Sigmoid colon (tissue), 7 donors: ENCODE data around the gene FCHO1. TPM values are rescaled to one million over a fixed set of nuclear protein-coding genes. Genes with fewer than 3 reads are reported as not detected.

ENCODE experiments used
- DNase-seq: peaks from one replicate; pipeline ENCODE4 v3.0.0-alpha.2; 2019
- H3K27ac ChIP-seq, 4 donors: fragments of 200-600 bp; sonication (generic); one replicate each; pipeline ENCODE4 v1.5.1; 2016 to 2019; ENCODE audit warnings: mild to moderate bottlenecking in 1 of 4
- H3K27me3 ChIP-seq, 3 donors: fragments of 200-600 bp; sonication (generic); one replicate each; pipeline ENCODE4 v1.5.1; 2019; ENCODE audit warnings: mild to moderate bottlenecking in 1 of 3
- H3K36me3 ChIP-seq, 4 donors: fragments of 200-600 bp; sonication (generic); one replicate each; pipeline ENCODE4 v1.5.1; 2016 to 2019
- H3K4me1 ChIP-seq, 4 donors: fragments of 200-600 bp; sonication (generic); one replicate each; pipeline ENCODE4 v1.5.1; 2017 to 2019
- H3K4me3 ChIP-seq, 4 donors: fragments of 200-600 bp; sonication (generic); one replicate each; pipeline ENCODE4 v1.5.1; 2017 to 2019; ENCODE audit warnings: mild to moderate bottlenecking in 2 of 4, moderate library complexity in 1 of 4
- H3K9me3 ChIP-seq, 4 donors: fragments of 200-600 bp in 3 of 4; sonication (generic) in 3 of 4; one replicate each; pipeline versions ENCODE4 v1.5.1 to v1.6.1; 2013 to 2019
- EP300 ChIP-seq, 4 donors: sonication (generic); formaldehyde crosslinking; IDR thresholded peaks; one replicate each; pipeline ENCODE4 v1.6.1; 2017; ENCODE audit warnings: antibody characterized with exemption in 4 of 4
- POLR2A ChIP-seq, 2 donors: fragments of 450-650 bp; IDR thresholded peaks; one replicate each; pipeline ENCODE4 v1.6.1; 2016; ENCODE audit warnings: antibody characterized with exemption in 2 of 2, mild to moderate bottlenecking in 2 of 2, moderate library complexity in 2 of 2
- POLR2AphosphoS5 ChIP-seq, 4 donors: sonication (generic); formaldehyde crosslinking; IDR thresholded peaks; one replicate each; pipeline ENCODE4 v1.6.1; 2017; ENCODE audit warnings: antibody characterized with exemption in 4 of 4
- WGBS, 2 donors: extraction: QIAGEN DNeasy Blood & Tissue Kit; methylation state at CpG; one replicate each; pipeline ENCODE4 v1.1.7; 2013; 5-methylcytosine and 5-hydroxymethylcytosine counted together
- intact Hi-C: fragments of 100-400 bp; cut with DNase I; formaldehyde crosslinking; loops from one replicate; pipeline ENCODE4 v1.15.1; 2023
- polyA plus RNA-seq, 3 donors: library from polyadenylated mRNA; stranded (reverse); fragments of 200-250 nt; gene quantifications; one replicate each; pipeline ENCODE4 v1.2.3, GENCODE V29; 2013
- total RNA-seq, 4 donors: library from RNA; depleted of rRNA; stranded (reverse); fragments of >200 nt; gene quantifications; one replicate each; pipeline ENCODE4 v1.1.0, GENCODE V29; 2016
- TF ChIP-seq, protein P1 (sequence below), 4 experiments: fragments of 450-650 bp in 3 of 4; fragments of 200-600 bp in 1 of 4; IDR thresholded peaks; one replicate each; pipeline ENCODE4 v1.5.1; 2016 to 2019; ENCODE audit warnings: antibody characterized with exemption in 4 of 4, mild to moderate bottlenecking in 3 of 4, moderate library complexity in 2 of 4
- donor health status: healthy with polysubstance abuse.
- donor health status: Bipolar disorder and iron deficiency.
- donor health status: healthy.

FCHO1 gene
- total and polyA plus RNA-seq, 7 donors, result 1.2 to 14.4 (median 3.6) TPM

DNA sequence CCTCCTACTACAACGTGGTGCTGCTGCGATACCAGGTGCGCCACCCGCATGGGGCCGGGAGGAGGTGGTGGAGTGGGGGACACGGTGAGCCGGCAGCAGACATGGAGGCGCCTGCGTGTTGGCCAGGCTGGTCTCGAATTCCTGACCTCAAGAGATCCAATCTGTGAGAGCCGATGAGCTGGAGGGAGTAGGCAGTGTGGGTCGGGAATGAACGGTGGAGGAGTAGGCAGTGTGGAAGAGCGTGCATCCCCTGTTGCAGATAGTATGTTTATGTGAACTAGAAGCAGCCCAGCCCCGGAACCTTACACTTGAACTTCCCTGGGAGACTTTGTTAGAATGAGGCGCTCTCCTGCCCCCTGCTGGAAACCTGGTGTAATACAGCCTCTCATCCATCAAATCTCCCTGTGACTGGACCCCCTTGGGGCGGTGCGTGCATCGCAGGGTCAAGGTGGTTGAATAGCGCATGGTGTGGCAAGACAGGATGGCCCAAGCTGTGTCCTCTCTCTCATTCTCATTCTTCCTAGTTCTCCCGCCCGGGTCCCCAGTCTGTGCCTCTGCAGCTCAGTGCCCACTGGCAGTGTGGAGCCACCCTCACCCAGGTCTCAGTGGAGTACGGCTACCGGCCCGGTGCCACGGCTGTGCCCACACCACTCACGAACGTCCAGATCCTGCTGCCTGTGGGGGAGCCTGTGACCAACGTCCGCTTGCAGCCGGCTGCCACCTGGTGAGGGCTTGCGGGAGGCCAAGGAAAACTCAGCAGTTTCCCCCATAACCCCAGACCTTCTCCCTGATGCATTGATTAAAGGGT lies 33.1 kb downstream of the FCHO1 start:
- 48 to 63% methylated on average over 32 of the region's 32 CpGs for WGBS, 2 donors
- no peak for TF ChIP-seq EP300 (IDR thresholded peaks at IDR 0.05)
- TF ChIP-seq, protein P1, sequence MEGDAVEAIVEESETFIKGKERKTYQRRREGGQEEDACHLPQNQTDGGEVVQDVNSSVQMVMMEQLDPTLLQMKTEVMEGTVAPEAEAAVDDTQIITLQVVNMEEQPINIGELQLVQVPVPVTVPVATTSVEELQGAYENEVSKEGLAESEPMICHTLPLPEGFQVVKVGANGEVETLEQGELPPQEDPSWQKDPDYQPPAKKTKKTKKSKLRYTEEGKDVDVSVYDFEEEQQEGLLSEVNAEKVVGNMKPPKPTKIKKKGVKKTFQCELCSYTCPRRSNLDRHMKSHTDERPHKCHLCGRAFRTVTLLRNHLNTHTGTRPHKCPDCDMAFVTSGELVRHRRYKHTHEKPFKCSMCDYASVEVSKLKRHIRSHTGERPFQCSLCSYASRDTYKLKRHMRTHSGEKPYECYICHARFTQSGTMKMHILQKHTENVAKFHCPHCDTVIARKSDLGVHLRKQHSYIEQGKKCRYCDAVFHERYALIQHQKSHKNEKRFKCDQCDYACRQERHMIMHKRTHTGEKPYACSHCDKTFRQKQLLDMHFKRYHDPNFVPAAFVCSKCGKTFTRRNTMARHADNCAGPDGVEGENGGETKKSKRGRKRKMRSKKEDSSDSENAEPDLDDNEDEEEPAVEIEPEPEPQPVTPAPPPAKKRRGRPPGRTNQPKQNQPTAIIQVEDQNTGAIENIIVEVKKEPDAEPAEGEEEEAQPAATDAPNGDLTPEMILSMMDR (IDR thresholded peaks at IDR 0.05), result peak; percentile 21 to 67 (median 57)
- no peak for TF ChIP-seq POLR2AphosphoS5 (IDR thresholded peaks at IDR 0.05)
- DNase-seq, result peak; percentile 75
- H3K27me3 ChIP-seq, result peaks cover 0 to 40% (median 11%) of the 10 kb centered on the region in 3 donors
- no peak overlapping the region for H3K4me3 ChIP-seq
- peaks cover 0 to 7% (median 0%) of the 10 kb centered on the region in 4 donors for H3K4me1 ChIP-seq
- H3K36me3 ChIP-seq, result no peaks in the 10 kb centered on the region
- intact Hi-C loops, result loop anchor here (5.0 kb wide), 1 partner anchor 82 kb away; no protein-coding TSS in a partner anchor
- no peaks in the 10 kb centered on the region for H3K9me3 ChIP-seq
- no peak overlapping the region for H3K27ac ChIP-seq

DNA sequence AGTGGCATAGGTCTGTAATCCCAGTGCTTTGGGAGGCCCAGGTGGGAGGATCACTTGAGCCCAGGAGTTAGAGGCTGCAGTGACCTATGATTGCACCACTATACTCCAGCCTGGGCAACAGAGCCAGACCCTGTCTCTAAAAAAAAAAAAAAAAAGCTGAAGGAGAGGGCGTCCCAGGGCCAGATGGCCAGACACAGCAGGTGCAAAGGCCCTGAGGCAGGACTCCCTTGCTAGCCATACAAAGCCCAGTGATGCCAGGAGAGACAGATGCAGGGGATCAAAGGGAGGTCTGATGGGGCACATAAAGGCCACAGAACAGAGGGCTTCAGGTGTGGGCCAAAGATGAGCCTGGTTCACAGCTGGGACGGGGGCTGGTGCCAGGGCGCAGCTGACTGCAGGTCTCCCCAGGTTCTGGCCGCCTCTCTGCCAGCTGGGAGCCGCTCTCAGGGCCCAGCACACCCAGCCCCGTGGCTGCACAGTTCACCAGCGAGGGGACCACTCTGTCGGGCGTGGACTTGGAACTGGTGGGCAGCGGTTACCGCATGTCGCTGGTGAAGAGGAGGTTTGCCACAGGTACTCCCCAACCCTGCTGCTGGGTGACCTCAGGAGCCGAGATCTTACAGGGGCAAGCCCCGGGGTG lies 36.1 kb downstream of the FCHO1 start:
- Histone ChIP-seq H3K27ac (no peak overlapping the region), H3K4me1 (peaks cover 0 to 4% (median 0%) of the 10 kb centered on the region in 4 donors), H3K9me3 (no peaks in the 10 kb centered on the region), H3K4me3 (no peak overlapping the region), H3K36me3 (no peaks in the 10 kb centered on the region), H3K27me3 (peaks cover 0 to 10% (median 0%) of the 10 kb centered on the region in 3 donors)
- TF ChIP-seq POLR2A (IDR thresholded peaks at IDR 0.05), result no peak
- TF ChIP-seq POLR2AphosphoS5 (IDR thresholded peaks at IDR 0.05), result no peak
- TF ChIP-seq, protein P1 (IDR thresholded peaks at IDR 0.05), result no peak
- no peak for TF ChIP-seq EP300 (IDR thresholded peaks at IDR 0.05)
- DNase-seq, result no peak
- WGBS, 2 donors, result 95% methylated on average over 14 of the region's 14 CpGs
- intact Hi-C loops, result no loop called here

DNA sequence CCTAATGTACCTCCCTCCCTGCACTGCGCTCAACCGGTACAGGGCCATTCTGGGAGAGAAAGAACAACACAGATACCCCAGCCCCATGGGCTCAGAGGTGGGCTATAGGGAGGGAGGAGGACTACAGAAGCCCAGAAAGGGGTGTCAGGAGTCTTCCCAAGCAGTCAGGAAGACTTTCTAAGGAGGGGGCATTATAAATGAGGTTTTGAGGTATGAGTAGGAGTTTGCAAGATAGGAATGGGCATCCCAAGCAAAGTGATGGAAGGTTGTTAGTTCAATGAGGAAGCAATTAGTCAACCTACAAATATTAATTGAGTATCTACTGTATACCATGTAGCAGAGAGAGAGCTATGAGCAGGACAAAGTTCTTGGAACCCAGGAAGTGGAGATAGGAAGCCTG lies 37.4 kb downstream of the FCHO1 start:
- TF ChIP-seq, protein P1 (IDR thresholded peaks at IDR 0.05), result no peak
- no peak for TF ChIP-seq POLR2A (IDR thresholded peaks at IDR 0.05)
- TF ChIP-seq POLR2AphosphoS5 (IDR thresholded peaks at IDR 0.05), result no peak
- intact Hi-C loops, result no loop called here
- no peak for DNase-seq
- no peaks in the 10 kb centered on the region for H3K9me3 ChIP-seq
- peaks cover 0 to 4% (median 0%) of the 10 kb centered on the region in 4 donors for H3K4me1 ChIP-seq
- WGBS, 2 donors, result 97 to 100% methylated on average over 2 of the region's 2 CpGs
- no peak overlapping the region for H3K27ac ChIP-seq
- no peaks in the 10 kb centered on the region for H3K36me3 ChIP-seq
- H3K27me3 ChIP-seq, result peaks cover 0 to 12% (median 4%) of the 10 kb centered on the region in 3 donors
- no peak overlapping the region for H3K4me3 ChIP-seq

DNA sequence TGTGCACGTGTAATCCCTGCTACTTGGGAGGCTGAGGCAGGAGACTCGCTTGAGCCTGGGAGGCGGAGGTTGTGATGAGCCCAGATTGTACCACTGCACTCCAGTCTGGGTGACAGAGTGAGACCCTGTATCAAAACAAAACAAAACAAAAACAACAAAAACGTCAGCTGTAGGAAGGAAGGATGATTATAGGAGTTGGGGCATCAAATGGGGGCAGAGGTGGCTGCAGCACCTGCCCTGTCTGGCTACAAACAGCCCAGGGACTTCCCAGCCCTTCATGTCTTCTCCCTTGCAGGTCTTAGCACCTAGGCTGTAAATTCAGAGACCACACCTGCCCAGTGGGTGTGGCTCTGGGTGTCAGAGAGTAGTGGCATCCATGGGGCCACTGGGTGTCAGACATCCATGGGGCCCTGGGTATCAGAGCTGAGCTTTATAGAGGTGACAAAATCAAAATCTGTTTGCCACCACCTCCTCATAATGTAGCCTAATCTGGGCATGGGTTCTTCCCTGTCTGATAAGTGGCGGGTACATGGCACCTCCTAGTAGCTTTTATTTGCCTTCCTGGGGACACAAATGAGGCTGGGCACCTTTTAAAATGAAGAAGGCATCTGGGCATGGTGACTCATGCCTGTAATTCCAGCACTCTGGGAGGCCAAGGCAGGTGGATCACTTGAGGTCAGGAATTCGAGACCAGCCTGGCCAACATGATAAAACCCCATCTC lies 38.9 kb downstream of the FCHO1 start:
- no peak for DNase-seq
- WGBS, 2 donors, result 15 to 60% methylated on average over 6 of the region's 6 CpGs
- H3K9me3 ChIP-seq, result no peaks in the 10 kb centered on the region
- peaks cover 9 to 21% (median 20%) of the 10 kb centered on the region in 3 donors for H3K27me3 ChIP-seq
- no peaks in the 10 kb centered on the region for H3K36me3 ChIP-seq
- H3K4me1 ChIP-seq, result peaks cover 0 to 6% (median 0%) of the 10 kb centered on the region in 4 donors
- intact Hi-C loops, result no loop called here
- H3K4me3 ChIP-seq, result no peak overlapping the region
- TF ChIP-seq, protein P1 (IDR thresholded peaks at IDR 0.05), result no peak
- TF ChIP-seq POLR2AphosphoS5 (IDR thresholded peaks at IDR 0.05), result no peak
- TF ChIP-seq POLR2A (IDR thresholded peaks at IDR 0.05), result no peak
- no peak for TF ChIP-seq EP300 (IDR thresholded peaks at IDR 0.05)
- no peak overlapping the region for H3K27ac ChIP-seq
